Ishikawa (cell line): ENCODE measurements around the gene RREB1.

Source experiments
- CEBPB ChIP-seq: IDR thresholded peaks from 2 replicates; pipeline ENCODE4 v1.6.1; 2012
- CREB1 ChIP-seq: IDR thresholded peaks from 2 replicates; pipeline ENCODE4 v1.6.1; 2012; ENCODE audit warnings: low read depth
- EGR1 ChIP-seq: IDR thresholded peaks from 2 replicates; pipeline ENCODE4 v1.6.1; 2012
- EP300 ChIP-seq: IDR thresholded peaks from 2 replicates; pipeline ENCODE4 v1.6.1; 2012; ENCODE audit warnings: borderline replicate concordance
- FOXM1 ChIP-seq: IDR thresholded peaks from 2 replicates; pipeline ENCODE4 v1.6.1; 2012; ENCODE audit warnings: low read depth, borderline replicate concordance
- MAX ChIP-seq: IDR thresholded peaks from 2 replicates; pipeline ENCODE4 v1.6.1; 2012
- NFIC ChIP-seq: IDR thresholded peaks from 2 replicates; pipeline ENCODE4 v1.6.1; 2012
- RAD21 ChIP-seq: IDR thresholded peaks from 2 replicates; pipeline ENCODE4 v1.6.1; 2012; ENCODE audit warnings: low read depth
- REST ChIP-seq: IDR thresholded peaks from 2 replicates; pipeline ENCODE4 v1.6.1; 2012; ENCODE audit warnings: low read depth, mild to moderate bottlenecking
- TAF1 ChIP-seq: IDR thresholded peaks from 2 replicates; pipeline ENCODE4 v1.6.1; 2012; ENCODE audit warnings: low read depth, mild to moderate bottlenecking
- TCF12 ChIP-seq: IDR thresholded peaks from 2 replicates; pipeline ENCODE4 v1.6.1; 2012; ENCODE audit warnings: low read depth
- TEAD4 ChIP-seq: IDR thresholded peaks from 2 replicates; pipeline ENCODE4 v1.6.1; 2012
- USF1 ChIP-seq: IDR thresholded peaks from 2 replicates; pipeline ENCODE4 v1.6.1; 2012
- YY1 ChIP-seq: IDR thresholded peaks from 2 replicates; pipeline ENCODE4 v1.6.1; 2012; ENCODE audit warnings: low read depth
- ZBTB7A ChIP-seq: IDR thresholded peaks from 2 replicates; pipeline ENCODE4 v1.6.1; 2012; ENCODE audit warnings: low read depth

Gene RREB1

GRCh38 chr6:7080311-7080710, 27.4 kb upstream of the RREB1 start:
- no peak for TF ChIP-seq TEAD4
- TF ChIP-seq EGR1: no peak
- no peak for TF ChIP-seq RAD21
- no peak for TF ChIP-seq USF1
- no peak for TF ChIP-seq TAF1

- TF ChIP-seq CEBPB (no peak), YY1 (no peak), TEAD4 (no peak), NFIC (no peak; the same call in 1 of the 2 replicates), RAD21 (no peak), REST (no peak), FOXM1 (no peak), EP300 (no peak), MAX (no peak), CREB1 (no peak), USF1 (no peak), EGR1 (no peak), TAF1 (no peak), ZBTB7A (no peak), TCF12 (no peak)
Measured at GRCh38 chr6:7085911-7086310, 21.9 kb upstream of the RREB1 start.

- TF ChIP-seq EGR1 (no peak), EP300 (no peak)
Measured at GRCh38 chr6:7086488-7086887, 21.3 kb upstream of the RREB1 start.

GRCh38 chr6:7087066-7087465, 20.7 kb upstream of the RREB1 start:
- no peak for TF ChIP-seq EP300
- TF ChIP-seq FOXM1: no peak
- no peak for TF ChIP-seq TCF12
- no peak for TF ChIP-seq NFIC
- TF ChIP-seq TEAD4: no peak
- TF ChIP-seq CEBPB: no peak
- no peak for TF ChIP-seq MAX
- TF ChIP-seq ZBTB7A: no peak
- TF ChIP-seq RAD21: no peak
- no peak for TF ChIP-seq REST
- no peak for TF ChIP-seq EGR1
- no peak for TF ChIP-seq TAF1
- TF ChIP-seq CREB1: no peak
- TF ChIP-seq USF1: no peak
- no peak for TF ChIP-seq YY1

GRCh38 chr6:7087491-7087979, 20.2 kb upstream of the RREB1 start:
- no peak for TF ChIP-seq TAF1
- no peak for TF ChIP-seq NFIC
- no peak for TF ChIP-seq EP300
- no peak for TF ChIP-seq CREB1
- no peak for TF ChIP-seq CEBPB
- TF ChIP-seq YY1: no peak
- no peak for TF ChIP-seq TCF12
- no peak for TF ChIP-seq USF1
